GM19099 (cell line): ENCODE measurements around the gene NUDT6.

Experiments
- POLR2A ChIP-seq: IDR thresholded peaks from 3 replicates; pipeline ENCODE4 v1.6.1; 2011; ENCODE audit warnings: low read depth; ENCODE audit not compliant: insufficient read length; ENCODE audit errors: extremely low read depth

The NUDT6 gene

GRCh38 chr4:122861172-122861943 is 61.0 kb downstream of the NUDT6 start:
- TF ChIP-seq POLR2A, result no peak

DNA sequence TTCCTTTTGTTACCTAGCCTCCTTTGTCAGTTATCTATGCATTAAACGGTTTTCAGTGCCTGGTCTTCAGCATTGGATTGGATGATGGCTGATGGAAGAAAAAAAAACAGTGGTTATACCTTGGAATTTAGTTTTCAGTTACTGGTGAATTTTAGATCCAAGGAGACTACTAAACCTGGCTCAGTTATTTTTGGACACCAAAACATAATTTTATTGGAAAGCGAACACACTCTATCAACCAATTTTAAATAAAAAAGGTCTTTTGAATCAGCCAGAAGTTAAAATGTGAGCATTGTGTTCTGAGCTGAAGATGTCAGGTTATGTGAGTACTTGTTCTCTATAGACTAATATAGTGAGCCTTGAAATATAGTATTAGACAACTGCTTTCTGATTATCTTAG is 63.7 kb downstream of the NUDT6 start:
- no peak for TF ChIP-seq POLR2A

GRCh38 chr4:122857160-122857559 is 65.2 kb downstream of the NUDT6 start:
- TF ChIP-seq POLR2A, result no peak

DNA sequence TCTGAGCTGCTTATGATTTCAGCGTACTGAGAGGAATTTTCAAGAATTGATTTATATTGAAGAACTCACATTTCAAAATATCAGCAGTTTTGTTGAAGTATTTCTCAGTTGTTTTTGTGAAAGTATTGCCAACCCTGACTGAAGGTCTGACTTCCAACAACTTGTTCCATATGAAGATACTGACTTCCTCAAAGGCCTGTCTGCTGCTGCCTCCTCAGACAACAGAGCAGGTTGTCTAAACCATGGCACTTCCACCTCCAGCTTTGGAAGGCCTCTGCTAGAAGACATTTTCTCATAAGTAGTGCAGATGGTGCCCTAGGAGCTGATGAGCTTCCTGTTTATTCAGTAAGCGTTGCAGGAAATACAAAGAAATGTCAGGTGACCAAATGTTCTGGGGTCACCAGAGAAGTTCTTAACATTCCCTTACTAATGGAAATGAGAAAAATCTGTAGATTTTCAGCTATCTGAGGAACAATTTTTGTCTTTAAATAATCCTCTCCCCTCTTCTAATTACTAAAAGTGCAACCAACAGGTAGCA is 67.0 kb downstream of the NUDT6 start:
- no peak for TF ChIP-seq POLR2A

DNA sequence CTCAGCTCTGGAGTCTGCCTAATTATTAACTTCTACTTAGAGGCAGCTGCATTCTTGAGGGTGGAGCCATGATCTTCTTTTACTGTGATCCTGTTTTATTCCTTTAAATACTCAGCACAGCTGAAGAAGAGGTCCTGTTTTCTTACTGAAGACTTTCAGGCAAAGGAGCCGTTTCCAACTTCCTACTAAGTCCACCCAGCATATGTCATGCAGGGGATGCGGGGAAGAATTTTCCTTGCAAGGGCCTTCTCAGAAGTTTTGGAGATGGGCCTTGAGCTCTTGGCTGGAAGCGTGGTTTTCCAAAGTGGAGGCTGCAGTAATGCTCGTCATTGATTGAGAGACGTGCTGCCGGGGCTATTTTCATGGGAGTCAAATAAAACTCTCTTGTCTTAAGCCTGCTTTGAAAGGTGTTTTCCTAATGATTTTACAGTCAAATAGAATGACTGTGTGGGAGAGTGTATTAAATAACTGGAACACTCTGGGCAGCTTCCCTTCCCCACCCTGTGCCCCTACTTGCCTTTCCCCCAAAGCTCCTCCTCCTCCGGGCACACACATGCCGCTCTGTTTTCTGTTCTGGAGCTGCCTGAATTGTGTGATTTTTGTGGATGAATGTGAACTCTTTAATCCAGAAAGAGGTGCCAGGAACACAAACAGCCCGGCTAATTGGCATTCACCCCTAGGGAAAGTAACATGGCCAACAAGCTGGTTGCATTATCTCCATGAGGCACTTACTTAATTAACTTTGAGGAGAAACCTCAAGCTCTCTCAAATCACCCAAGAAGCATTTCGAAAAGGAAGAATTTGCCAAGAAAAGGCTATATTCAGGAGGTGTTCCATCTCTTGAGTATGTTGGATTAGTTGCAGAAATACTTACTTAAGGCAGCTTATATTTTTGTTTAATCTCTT is 67.7 kb downstream of the NUDT6 start:
- no peak for TF ChIP-seq POLR2A

GRCh38 chr4:122851568-122851967 is 70.8 kb downstream of the NUDT6 start:
- TF ChIP-seq POLR2A, result no peak

- TF ChIP-seq POLR2A, result no peak
These were observed 74.5 kb downstream of the NUDT6 start for GRCh38 chr4:122847931-122848330.

GRCh38 chr4:122845760-122846159 is 76.6 kb downstream of the NUDT6 start:
- no peak for TF ChIP-seq POLR2A

DNA sequence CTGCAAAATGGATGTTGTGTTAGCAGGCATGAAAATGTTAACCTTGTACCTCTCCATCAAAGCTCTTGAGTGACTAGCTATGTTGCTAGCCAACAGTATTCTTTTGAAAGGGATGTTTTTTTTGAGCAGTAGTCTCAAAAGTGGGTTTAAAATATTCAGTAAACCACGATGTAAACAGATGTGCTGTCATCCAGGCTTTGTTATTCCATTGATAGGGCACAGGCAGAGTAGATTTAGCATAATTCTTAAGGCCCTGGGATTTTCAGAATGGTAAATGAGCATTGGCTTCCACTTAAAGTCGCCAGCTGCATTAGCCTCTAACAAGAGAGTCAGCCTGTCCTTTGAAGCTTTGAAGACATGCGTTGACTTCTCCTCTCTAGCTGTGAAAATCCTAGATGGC is 77.3 kb downstream of the NUDT6 start:
- TF ChIP-seq POLR2A, result no peak

- TF ChIP-seq POLR2A, result no peak
These were observed 79.3 kb downstream of the NUDT6 start for GRCh38 chr4:122842984-122843531.
